ENCODE measurements around the gene SCUBE1.

DNA sequence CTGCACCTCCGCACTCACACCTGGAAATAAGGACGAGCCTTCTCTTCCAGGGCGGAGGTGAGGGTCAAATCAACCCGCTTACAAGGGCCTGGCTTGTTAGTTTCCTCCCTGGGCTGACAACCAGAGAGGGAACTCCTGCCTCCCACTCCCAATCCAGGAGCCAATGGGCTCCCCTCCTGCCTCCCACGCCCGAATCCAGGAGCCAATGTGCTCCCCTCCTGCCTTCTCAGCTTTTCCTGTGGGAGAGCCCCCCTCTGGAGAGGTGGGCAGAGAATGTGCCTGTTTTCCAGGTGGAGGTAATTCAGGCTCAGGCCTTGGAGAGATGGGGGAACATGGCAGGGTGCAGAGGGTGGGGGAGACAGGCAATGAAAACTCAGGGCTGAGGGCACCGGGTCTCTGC, 102.6 kb downstream of the SCUBE1 start:
- TF ChIP-seq GATA2 (IDR thresholded peaks at IDR 0.05; ENCODE audit: low read depth, low read length) (no peak), GATA3 (IDR thresholded peaks at IDR 0.05; ENCODE audit: low read depth, low read length) (no peak)
